Fibroblast of the aortic adventitia (primary cell): ENCODE results near the gene TIE1. TPM values are rescaled to one million over a fixed set of nuclear protein-coding genes. Genes with fewer than 3 reads are reported as not detected.

Experiments
- DNase-seq: peaks from one replicate; pipeline ENCODE4 v3.0.0-alpha.2; 2010; ENCODE audit warnings: low read depth
- H3K4me3 ChIP-seq: 2 replicates; pipeline ENCODE4 v1.5.1; 2011; ENCODE audit warnings: low read depth, mild to moderate bottlenecking, control low read depth, low read length, moderate library complexity
- CTCF ChIP-seq: IDR thresholded peaks from 2 replicates; pipeline ENCODE4 v1.5.1; 2011; ENCODE audit warnings: mild to moderate bottlenecking, low read length, control low read depth, inconsistent platforms; ENCODE audit not compliant: insufficient read depth
- total RNA-seq: library from RNA; depleted of rRNA; stranded (reverse); fragments of >200 nt; gene quantifications from 2 replicates; pipeline ENCODE4 v1.2.3, GENCODE V29; 2012; ENCODE audit warnings: low replicate concordance

The TIE1 gene
- total RNA-seq, 1 donor: 0.81 TPM

DNA sequence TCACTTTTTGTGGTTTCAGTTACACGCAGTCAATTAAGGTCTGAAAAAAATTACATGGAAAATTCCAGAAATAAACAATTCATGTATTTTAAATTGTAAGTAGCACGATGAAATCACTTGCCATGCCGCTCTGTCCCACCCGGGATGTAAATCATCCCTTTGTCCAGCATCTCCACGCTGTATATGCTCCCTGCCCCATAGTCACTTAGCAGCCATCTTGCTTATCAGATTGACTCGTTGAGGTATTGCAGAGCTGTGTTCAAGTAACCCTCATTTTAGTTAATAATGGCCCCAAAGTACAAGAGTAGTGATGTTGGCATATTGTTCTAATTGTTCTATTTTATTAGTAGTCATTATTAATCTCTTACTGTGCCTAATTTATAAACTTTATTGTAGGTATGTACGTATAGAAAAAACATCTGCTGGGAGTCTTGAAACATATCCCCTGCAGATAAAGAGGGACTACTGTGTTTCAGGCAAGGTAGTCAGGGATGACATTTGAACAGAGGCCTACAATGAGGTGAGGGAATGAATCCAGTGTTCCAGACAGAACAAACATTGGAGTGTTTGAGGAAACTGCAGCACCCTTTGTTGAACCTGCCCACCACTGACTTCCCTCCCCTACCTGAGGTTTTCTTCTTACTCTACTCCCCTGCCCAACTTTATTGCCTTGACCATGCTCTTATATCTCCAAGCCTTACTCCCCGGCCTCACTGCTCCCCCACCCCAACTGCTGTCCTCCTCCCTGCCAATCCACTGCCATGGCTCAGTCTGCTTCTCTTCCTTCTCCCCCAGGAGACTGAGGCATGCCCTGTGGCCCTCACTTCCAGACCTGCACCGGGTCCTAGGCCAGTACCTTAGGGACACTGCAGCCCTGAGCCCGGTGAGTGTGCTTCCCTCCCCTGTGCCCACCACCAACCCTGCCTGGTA is 50.9 kb downstream of the TIE1 start:
- DNase-seq: no peak
- no peak for TF ChIP-seq CTCF
- no peak overlapping the region for H3K4me3 ChIP-seq

DNA sequence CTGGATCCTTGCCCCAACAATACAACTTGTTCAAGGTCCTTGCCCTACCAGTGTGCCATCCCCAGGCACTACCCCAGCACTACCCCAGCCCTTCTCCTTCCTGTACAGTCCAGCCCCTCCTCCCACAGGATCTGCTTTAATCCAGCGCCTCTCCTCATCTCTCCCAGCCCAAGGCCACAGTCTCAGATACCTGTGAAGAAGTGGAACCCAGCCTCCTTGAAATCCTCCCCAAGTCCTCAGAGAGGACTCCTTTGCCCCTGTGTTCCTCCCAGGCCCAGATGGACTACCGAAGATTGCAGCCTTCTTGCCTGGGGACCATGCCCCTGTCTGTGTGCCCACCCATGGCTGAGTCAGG is 51.5 kb downstream of the TIE1 start:
- H3K4me3 ChIP-seq: no peak overlapping the region
- DNase-seq: no peak
- no peak for TF ChIP-seq CTCF

GRCh38 chr1:43352881-43353280 is 52.1 kb downstream of the TIE1 start:
- no peak overlapping the region for H3K4me3 ChIP-seq
- TF ChIP-seq CTCF: no peak
- DNase-seq: no peak

GRCh38 chr1:43354471-43354870 is 53.7 kb downstream of the TIE1 start:
- H3K4me3 ChIP-seq: no peak overlapping the region

DNA sequence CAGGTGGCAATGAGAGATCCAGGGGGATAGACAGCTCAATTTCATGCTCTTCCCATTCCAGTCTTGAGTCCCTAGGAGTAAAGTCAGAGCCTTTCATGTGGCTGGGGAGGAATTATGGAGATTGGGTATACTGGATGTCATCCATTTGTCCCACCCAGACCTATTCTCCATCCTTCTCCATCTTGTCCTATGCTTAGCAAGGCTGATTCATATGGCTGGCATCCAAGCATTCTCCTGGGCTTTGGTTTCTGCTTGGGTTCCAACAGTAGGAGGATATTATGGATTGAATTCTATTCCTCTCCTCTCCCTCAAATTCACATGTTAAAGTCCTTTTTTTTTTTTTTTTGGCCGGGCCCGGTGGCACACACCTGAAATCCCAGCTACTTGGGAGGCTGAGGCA is 54.2 kb downstream of the TIE1 start:
- peak; percentile 70 for DNase-seq
- H3K4me3 ChIP-seq: no peak overlapping the region
- no peak for TF ChIP-seq CTCF

More at GRCh38 chr1:43354471-43354870, 53.7 kb downstream of the TIE1 start:
- no peak for TF ChIP-seq CTCF
- peak; percentile 43 for DNase-seq

DNA sequence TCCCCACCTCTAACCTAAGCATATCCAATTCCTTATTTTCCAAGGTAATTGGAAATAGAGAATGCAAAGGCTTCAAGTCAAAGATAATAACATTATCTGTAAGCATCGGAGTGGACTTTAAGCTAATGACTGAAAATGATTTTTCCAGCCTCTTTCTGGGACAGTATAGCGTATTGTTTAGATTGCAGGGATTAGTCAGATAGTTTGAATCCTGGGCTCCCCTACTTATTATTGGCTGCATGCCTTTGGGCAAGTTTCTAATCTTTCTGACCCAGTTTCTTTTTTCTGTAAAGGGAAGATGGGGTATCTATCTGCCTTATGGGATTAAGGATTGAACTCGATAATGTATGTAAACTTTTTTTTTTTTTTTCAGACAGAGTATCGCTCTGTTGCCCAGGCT is 56.5 kb downstream of the TIE1 start:
- H3K4me3 ChIP-seq: no peak overlapping the region
- no peak for TF ChIP-seq CTCF
- DNase-seq: no peak
